DND-41 (cell line): Measurements from ENCODE around the gene SPDYE2B.
A peak's percentile ranks its signal among the peaks of the same experiment; 100 is the strongest.
"Not testable (repeated sequence)": the region's sequence is repeated elsewhere in the genome, so short reads cannot be mapped to it uniquely, and the experiment has no call there.

Experiments used
- ATAC-seq: fragments of 200-7000 bp; cut with Tn5 transposase; 3 replicates; pipeline ENCODE4 v1.9.1; 2021; ENCODE audit warnings: low read depth; ENCODE audit not compliant: insufficient read depth
- DNase-seq: peaks from one replicate; pipeline ENCODE4 v3.0.0-alpha.2; 2020
- H2AFZ ChIP-seq: 2 replicates; pipeline ENCODE4 v1.6.0; 2012; ENCODE audit warnings: low read depth, low read length
- H3K27ac ChIP-seq: 2 replicates; pipeline ENCODE4 v1.5.1; 2012; ENCODE audit warnings: low read length, inconsistent platforms
- H3K27me3 ChIP-seq: fragments of 200-600 bp; sonication (generic); 2 replicates; pipeline ENCODE4 v1.6.0; 2012; ENCODE audit warnings: low read length, mild to moderate bottlenecking, inconsistent platforms; ENCODE audit not compliant: insufficient read depth, poor library complexity
- H3K36me3 ChIP-seq: 2 replicates; pipeline ENCODE4 v1.5.1; 2012; ENCODE audit warnings: low read length, inconsistent platforms; ENCODE audit not compliant: insufficient read depth
- H3K4me1 ChIP-seq: 2 replicates; pipeline ENCODE4 v1.5.1; 2012; ENCODE audit warnings: mild to moderate bottlenecking, low read length; ENCODE audit not compliant: insufficient read depth
- H3K4me2 ChIP-seq: 2 replicates; pipeline ENCODE4 v1.6.0; 2012; ENCODE audit warnings: mild to moderate bottlenecking, moderate library complexity, low read length, inconsistent platforms; ENCODE audit not compliant: insufficient read depth
- H3K4me3 ChIP-seq, 2 experiments: fragments of 200-600 bp in 1 of 2; shearing (Covaris generic) in 1 of 2; 2 replicates each; pipeline ENCODE4 v1.5.1; 2012 to 2016; ENCODE audit warnings: inconsistent platforms in 2 of 2, low read length in 2 of 2, mild to moderate bottlenecking in 2 of 2, low read depth in 1 of 2, moderate library complexity in 1 of 2
- H3K79me2 ChIP-seq: 2 replicates; pipeline ENCODE4 v1.6.0; 2012; ENCODE audit warnings: low read length, inconsistent platforms; ENCODE audit not compliant: insufficient read depth
- H3K9ac ChIP-seq: 2 replicates; pipeline ENCODE4 v1.6.0; 2012; ENCODE audit warnings: low read depth, mild to moderate bottlenecking, inconsistent platforms, low read length, moderate library complexity
- H3K9me3 ChIP-seq: 2 replicates; pipeline ENCODE4 v1.5.1; 2012; ENCODE audit warnings: low read length, moderate library complexity, mild to moderate bottlenecking, inconsistent platforms; ENCODE audit not compliant: insufficient read depth, severe bottlenecking
- H4K20me1 ChIP-seq: 2 replicates; pipeline ENCODE4 v1.6.0; 2012; ENCODE audit warnings: low read length; ENCODE audit not compliant: insufficient read depth

The SPDYE2B gene

GRCh38 chr7:102682560-102682959 lies 32.4 kb downstream of the SPDYE2B start:
- not testable (repeated sequence) for H2AFZ ChIP-seq, H3K9me3 ChIP-seq, H3K9ac ChIP-seq, H3K4me3 ChIP-seq, H3K4me1 ChIP-seq, H3K27ac ChIP-seq, ATAC-seq, H3K36me3 ChIP-seq, H3K4me2 ChIP-seq, H3K27me3 ChIP-seq, DNase-seq, H4K20me1 ChIP-seq, H3K79me2 ChIP-seq

GRCh38 chr7:102688299-102689036 lies 38.3 kb downstream of the SPDYE2B start:
- not testable (repeated sequence) for H2AFZ ChIP-seq, H3K36me3 ChIP-seq, H3K9ac ChIP-seq, H3K27ac ChIP-seq, H3K4me2 ChIP-seq, H3K9me3 ChIP-seq, H4K20me1 ChIP-seq, H3K4me3 ChIP-seq, H3K4me1 ChIP-seq, H3K79me2 ChIP-seq, H3K27me3 ChIP-seq, DNase-seq
- peak; percentile 32; the same call in 1 of the 3 replicates for ATAC-seq

GRCh38 chr7:102689436-102690282 lies 39.5 kb downstream of the SPDYE2B start:
- not testable (repeated sequence) for H4K20me1 ChIP-seq, H3K4me3 ChIP-seq, H3K27me3 ChIP-seq, DNase-seq, H3K9me3 ChIP-seq, H3K9ac ChIP-seq, H3K79me2 ChIP-seq, H2AFZ ChIP-seq, H3K36me3 ChIP-seq, H3K4me2 ChIP-seq, H3K27ac ChIP-seq, H3K4me1 ChIP-seq
- peak; percentile 91 for ATAC-seq

- ATAC-seq, H3K9ac ChIP-seq: not testable (repeated sequence)
These were observed 40.5 kb downstream of the SPDYE2B start for GRCh38 chr7:102690602-102691001.

GRCh38 chr7:102694008-102694407 lies 43.9 kb downstream of the SPDYE2B start:
- not testable (repeated sequence) for DNase-seq, H3K4me1 ChIP-seq, H3K27me3 ChIP-seq, H4K20me1 ChIP-seq, ATAC-seq, H3K9ac ChIP-seq, H3K4me2 ChIP-seq, H3K9me3 ChIP-seq, H3K36me3 ChIP-seq, H3K4me3 ChIP-seq, H2AFZ ChIP-seq, H3K79me2 ChIP-seq, H3K27ac ChIP-seq

More at GRCh38 chr7:102690602-102691001, 40.5 kb downstream of the SPDYE2B start:
- DNase-seq, H2AFZ ChIP-seq, H3K4me3 ChIP-seq, H3K36me3 ChIP-seq, H4K20me1 ChIP-seq, H3K27me3 ChIP-seq, H3K27ac ChIP-seq, H3K9me3 ChIP-seq, H3K4me1 ChIP-seq, H3K79me2 ChIP-seq, H3K4me2 ChIP-seq: not testable (repeated sequence)

GRCh38 chr7:102695033-102695552 lies 45.0 kb downstream of the SPDYE2B start:
- not testable (repeated sequence) for H3K9me3 ChIP-seq, H4K20me1 ChIP-seq, H3K36me3 ChIP-seq, H3K4me1 ChIP-seq, H3K4me3 ChIP-seq, H3K27ac ChIP-seq, H3K9ac ChIP-seq, H3K27me3 ChIP-seq, H3K79me2 ChIP-seq, DNase-seq, ATAC-seq, H2AFZ ChIP-seq, H3K4me2 ChIP-seq

GRCh38 chr7:102696009-102696408 lies 45.9 kb downstream of the SPDYE2B start:
- H3K4me2 ChIP-seq, DNase-seq, H2AFZ ChIP-seq, H4K20me1 ChIP-seq, H3K79me2 ChIP-seq, H3K4me1 ChIP-seq, H3K9ac ChIP-seq, H3K27me3 ChIP-seq, H3K27ac ChIP-seq, H3K9me3 ChIP-seq, ATAC-seq, H3K4me3 ChIP-seq, H3K36me3 ChIP-seq: not testable (repeated sequence)
